Measurements from ENCODE around the gene ATP1A2.
A peak's percentile ranks its signal among the peaks of the same experiment; 100 is the strongest.

Gene ATP1A2

DNA sequence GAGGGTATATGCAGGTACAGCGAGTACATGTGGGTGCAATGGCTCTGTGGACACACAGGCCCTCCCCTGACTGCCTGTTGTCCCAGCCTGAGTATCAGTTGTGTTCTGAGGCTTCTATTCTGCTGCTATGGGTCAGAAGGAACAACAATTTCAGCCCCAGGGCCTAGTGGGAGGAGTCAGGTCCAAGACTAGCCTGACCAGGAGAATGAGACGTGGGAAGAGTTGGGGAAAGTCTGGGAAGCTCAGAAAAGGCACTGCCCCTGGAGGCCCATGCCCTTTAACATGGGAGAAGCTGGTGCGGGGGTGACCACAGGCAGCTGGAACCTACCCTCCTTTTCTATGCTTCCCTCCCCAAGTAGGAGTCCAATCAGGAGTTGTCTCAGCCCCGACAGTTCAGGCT, 24.8 kb upstream of the ATP1A2 start:
- no peak for TF ChIP-seq FOXP2 (optimal IDR thresholded peaks at IDR 0.05; ENCODE audit: borderline replicate concordance, extremely low read depth, extremely low read length, insufficient read depth)
- no peak for TF ChIP-seq REST (IDR thresholded peaks at IDR 0.05; ENCODE audit: insufficient read depth in 1 of 2, low read depth in 2 of 2, low read length in 2 of 2)
- no peak for TF ChIP-seq SIN3A (IDR thresholded peaks at IDR 0.05; ENCODE audit: borderline replicate concordance, insufficient read depth, low read length)
- no peak for TF ChIP-seq POLR2AphosphoS5 (IDR thresholded peaks at IDR 0.05; ENCODE audit: low read depth, low read length)
- TF ChIP-seq TAF1 (IDR thresholded peaks at IDR 0.05; ENCODE audit: borderline replicate concordance, insufficient read depth, low read length) = no peak

- TF ChIP-seq REST (IDR thresholded peaks at IDR 0.05; ENCODE audit: insufficient read depth in 1 of 2, low read depth in 2 of 2, low read length in 2 of 2) (peak in 1 of 2 experiments; percentile 62; a peak in 2 of 4 replicates), TAF1 (IDR thresholded peaks at IDR 0.05; ENCODE audit: borderline replicate concordance, insufficient read depth, low read length) (no peak), POLR2AphosphoS5 (IDR thresholded peaks at IDR 0.05; ENCODE audit: low read depth, low read length) (no peak), FOXP2 (optimal IDR thresholded peaks at IDR 0.05; ENCODE audit: borderline replicate concordance, extremely low read depth, extremely low read length, insufficient read depth) (no peak), SIN3A (IDR thresholded peaks at IDR 0.05; ENCODE audit: borderline replicate concordance, insufficient read depth, low read length) (no peak)
Measured at GRCh38 chr1:160091666-160092223, 23.8 kb upstream of the ATP1A2 start.

- TF ChIP-seq TAF1 (IDR thresholded peaks at IDR 0.05; ENCODE audit: borderline replicate concordance, insufficient read depth, low read length) (no peak), FOXP2 (optimal IDR thresholded peaks at IDR 0.05; ENCODE audit: borderline replicate concordance, extremely low read depth, extremely low read length, insufficient read depth) (no peak), SIN3A (IDR thresholded peaks at IDR 0.05; ENCODE audit: borderline replicate concordance, insufficient read depth, low read length) (no peak), REST (IDR thresholded peaks at IDR 0.05; ENCODE audit: insufficient read depth in 1 of 2, low read depth in 2 of 2, low read length in 2 of 2) (no peak), POLR2AphosphoS5 (IDR thresholded peaks at IDR 0.05; ENCODE audit: low read depth, low read length) (no peak)
Measured at GRCh38 chr1:160092366-160093068, 23.0 kb upstream of the ATP1A2 start.

DNA sequence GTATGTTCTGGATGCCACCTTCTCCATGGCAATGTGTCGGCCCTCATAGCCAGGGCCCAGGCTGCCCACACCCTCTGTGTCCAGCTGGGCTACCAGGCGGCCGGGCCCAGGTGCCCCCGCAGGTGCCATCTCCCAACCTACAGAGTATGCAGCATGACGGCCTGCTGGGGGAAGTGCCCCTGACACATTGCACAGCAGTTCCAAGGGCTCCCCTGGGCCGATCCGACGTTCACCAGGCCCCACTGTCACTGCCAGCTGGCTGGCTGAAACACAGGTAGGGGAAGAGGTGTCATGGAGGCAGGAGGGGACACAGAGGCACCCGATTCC, 22.5 kb upstream of the ATP1A2 start:
- TF ChIP-seq FOXP2 (optimal IDR thresholded peaks at IDR 0.05; ENCODE audit: borderline replicate concordance, extremely low read depth, extremely low read length, insufficient read depth) = no peak
- TF ChIP-seq REST (IDR thresholded peaks at IDR 0.05; ENCODE audit: insufficient read depth in 1 of 2, low read depth in 2 of 2, low read length in 2 of 2) = no peak
- no peak for TF ChIP-seq SIN3A (IDR thresholded peaks at IDR 0.05; ENCODE audit: borderline replicate concordance, insufficient read depth, low read length)
